Activated CD4-positive, alpha-beta T cell treated with anti-CD3 and anti-CD28 coated beads, Interleukin-2, amount 10 ng/mL, durations not matched to agents 24 days and 14 days (primary cell): ENCODE results near the gene GCN1. TPM values are rescaled to one million over a fixed set of nuclear protein-coding genes. Genes with fewer than 3 reads are reported as not detected.

Experiments
- DNase-seq: peaks from one replicate; pipeline ENCODE4 v3.0.0; 2022
- H3K27ac Mint-ChIP-seq: one replicate; pipeline ENCODE4 v1.8.0; 2022; ENCODE audit warnings: mild to moderate bottlenecking, mixed read lengths
- H3K27me3 Mint-ChIP-seq: one replicate; pipeline ENCODE4 v1.8.0; 2022; ENCODE audit warnings: mixed read lengths
- H3K36me3 Mint-ChIP-seq: one replicate; pipeline ENCODE4 v1.8.0; 2022; ENCODE audit warnings: low read depth, mild to moderate bottlenecking, mixed read lengths
- H3K4me1 Mint-ChIP-seq: one replicate; pipeline ENCODE4 v1.8.0; 2021; ENCODE audit warnings: mixed read lengths
- H3K4me3 Mint-ChIP-seq: one replicate; pipeline ENCODE4 v1.8.0; 2022; ENCODE audit warnings: mild to moderate bottlenecking, moderate library complexity, mixed read lengths
- H3K9me3 Mint-ChIP-seq: one replicate; pipeline ENCODE4 v1.8.0; 2021; ENCODE audit warnings: mixed read lengths
- intact Hi-C: fragments of 100-400 bp; cut with micrococcal nuclease; formaldehyde crosslinking; loops from one replicate; pipeline ENCODE4 v1.15.1; 2023
- total RNA-seq: library from RNA; stranded (reverse); gene quantifications from 2 replicates; pipeline ENCODE4 v1.2.3, GENCODE V29; 2022

Gene GCN1
- total RNA-seq, 1 donor from 2014 or later = 169 TPM

- peaks cover 3% of the 10 kb centered on the region for H3K4me1 Mint-ChIP-seq
- peaks cover 44% of the 10 kb centered on the region for H3K36me3 Mint-ChIP-seq
- DNase-seq = no peak
- no peaks in the 10 kb centered on the region for H3K27me3 Mint-ChIP-seq
- no peak overlapping the region for H3K27ac Mint-ChIP-seq
- no peak overlapping the region for H3K4me3 Mint-ChIP-seq
- intact Hi-C loops = no loop called here
- no peaks in the 10 kb centered on the region for H3K9me3 Mint-ChIP-seq
Measured at GRCh38 chr12:120167529-120168095, 26.9 kb downstream of the GCN1 start.

- intact Hi-C loops = no loop called here
- H3K36me3 Mint-ChIP-seq = peaks cover 52% of the 10 kb centered on the region
Measured at GRCh38 chr12:120164293-120164692, 30.2 kb downstream of the GCN1 start.

GRCh38 chr12:120162763-120163162 lies 31.8 kb downstream of the GCN1 start:
- H3K4me3 Mint-ChIP-seq = no peak overlapping the region
- H3K27ac Mint-ChIP-seq = no peak overlapping the region
- intact Hi-C loops = no loop called here
- no peaks in the 10 kb centered on the region for H3K9me3 Mint-ChIP-seq
- peaks cover 51% of the 10 kb centered on the region for H3K36me3 Mint-ChIP-seq
- no peak for DNase-seq
- no peaks in the 10 kb centered on the region for H3K27me3 Mint-ChIP-seq
- H3K4me1 Mint-ChIP-seq = no peaks in the 10 kb centered on the region

More at GRCh38 chr12:120164293-120164692, 30.2 kb downstream of the GCN1 start:
- DNase-seq = no peak
- Mint-ChIP-seq H3K9me3 (no peaks in the 10 kb centered on the region), H3K4me3 (no peak overlapping the region), H3K4me1 (no peaks in the 10 kb centered on the region), H3K27ac (no peak overlapping the region), H3K27me3 (no peaks in the 10 kb centered on the region)

DNA sequence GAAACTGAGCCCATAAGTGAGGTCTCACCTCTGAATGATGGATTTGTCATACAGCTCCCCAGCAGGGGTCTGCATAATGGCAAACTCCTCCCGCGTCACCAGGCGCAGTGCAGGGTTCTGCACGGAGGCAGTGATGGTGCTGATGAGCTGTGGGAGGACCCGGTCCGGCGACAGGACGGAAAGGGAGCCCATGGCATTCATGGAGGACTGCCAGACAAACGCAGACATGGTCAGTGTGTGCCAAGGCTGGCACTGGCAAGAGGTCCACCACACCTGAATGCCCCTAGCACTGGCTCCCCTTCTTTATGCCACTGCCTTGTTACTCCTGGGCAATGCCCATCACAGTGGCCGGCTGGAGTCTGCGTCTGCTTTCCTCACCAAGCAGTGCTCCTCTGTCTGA lies 32.7 kb downstream of the GCN1 start:
- Mint-ChIP-seq H3K36me3 (peaks cover 58% of the 10 kb centered on the region), H3K4me3 (no peak overlapping the region), H3K4me1 (no peaks in the 10 kb centered on the region), H3K27me3 (no peaks in the 10 kb centered on the region), H3K27ac (no peak overlapping the region), H3K9me3 (no peaks in the 10 kb centered on the region)
- no peak for DNase-seq
- intact Hi-C loops = no loop called here

GRCh38 chr12:120159509-120160237 lies 34.8 kb downstream of the GCN1 start:
- intact Hi-C loops = no loop called here
- Mint-ChIP-seq H3K27me3 (no peaks in the 10 kb centered on the region), H3K9me3 (no peaks in the 10 kb centered on the region), H3K36me3 (peaks cover 72% of the 10 kb centered on the region), H3K4me3 (no peak overlapping the region), H3K4me1 (no peaks in the 10 kb centered on the region), H3K27ac (no peak overlapping the region)
- DNase-seq = no peak

DNA sequence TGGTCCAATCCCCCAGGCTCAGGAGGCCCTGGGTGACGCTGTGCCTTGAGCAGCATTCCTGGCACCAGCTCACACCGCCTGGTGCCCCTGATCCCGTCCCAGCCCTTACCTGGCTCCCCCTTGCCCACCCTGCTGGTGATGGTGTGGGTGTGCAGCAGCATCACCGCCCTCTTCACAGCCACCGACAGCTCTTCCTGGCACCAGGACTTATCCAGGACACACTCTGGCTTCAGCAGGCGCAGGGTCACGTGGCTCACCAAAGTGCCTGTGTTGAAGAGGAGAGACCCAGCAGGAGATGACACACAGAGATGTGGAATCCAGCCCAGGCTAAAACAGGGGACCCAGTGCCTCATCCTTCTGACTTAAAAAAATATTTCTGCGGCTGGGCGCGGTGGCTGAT lies 36.2 kb downstream of the GCN1 start:
- no peaks in the 10 kb centered on the region for H3K27me3 Mint-ChIP-seq
- intact Hi-C loops = no loop called here

GRCh38 chr12:120157678-120158077 lies 36.8 kb downstream of the GCN1 start:
- Mint-ChIP-seq H3K36me3 (peaks cover 73% of the 10 kb centered on the region), H3K4me3 (no peak overlapping the region)

More for the DNA sequence above, 36.2 kb downstream of the GCN1 start:
- DNase-seq = no peak
- Mint-ChIP-seq H3K9me3 (no peaks in the 10 kb centered on the region), H3K36me3 (peaks cover 71% of the 10 kb centered on the region), H3K4me1 (no peaks in the 10 kb centered on the region), H3K27ac (no peak overlapping the region), H3K4me3 (no peak overlapping the region)

GRCh38 chr12:120156315-120157259 lies 37.9 kb downstream of the GCN1 start:
- Mint-ChIP-seq H3K4me1 (no peaks in the 10 kb centered on the region), H3K9me3 (no peaks in the 10 kb centered on the region), H3K27me3 (no peaks in the 10 kb centered on the region), H3K27ac (no peak overlapping the region), H3K4me3 (no peak overlapping the region), H3K36me3 (peaks cover 68% of the 10 kb centered on the region)
- intact Hi-C loops = no loop called here
- no peak for DNase-seq

More at GRCh38 chr12:120157678-120158077, 36.8 kb downstream of the GCN1 start:
- H3K9me3 Mint-ChIP-seq = no peaks in the 10 kb centered on the region
- H3K4me1 Mint-ChIP-seq = no peaks in the 10 kb centered on the region
- no peak for DNase-seq
- H3K27ac Mint-ChIP-seq = no peak overlapping the region
- intact Hi-C loops = no loop called here
- H3K27me3 Mint-ChIP-seq = no peaks in the 10 kb centered on the region

DNA sequence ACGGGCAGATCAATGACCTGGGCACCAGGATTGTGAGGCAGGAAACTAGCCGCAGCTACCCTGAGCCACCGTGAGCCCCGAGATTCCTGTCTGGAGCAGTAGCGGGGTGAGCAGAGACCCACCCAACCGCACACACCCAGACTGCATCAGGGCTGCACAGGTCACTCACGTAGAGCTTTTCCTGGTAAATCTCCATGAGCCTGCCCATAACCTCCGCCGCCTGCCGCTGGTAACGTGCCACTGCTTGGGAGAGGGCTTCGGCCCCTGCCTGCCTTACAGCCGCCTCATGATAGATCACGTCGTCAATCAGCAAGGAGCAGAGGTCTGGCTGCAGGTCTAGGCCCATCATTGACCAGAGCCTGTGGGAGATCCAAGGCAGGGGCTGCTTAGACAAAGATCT lies 39.4 kb downstream of the GCN1 start:
- no peak for DNase-seq
- H3K9me3 Mint-ChIP-seq = no peaks in the 10 kb centered on the region
- H3K27me3 Mint-ChIP-seq = no peaks in the 10 kb centered on the region
- H3K4me1 Mint-ChIP-seq = no peaks in the 10 kb centered on the region
- H3K27ac Mint-ChIP-seq = no peak overlapping the region
- peaks cover 65% of the 10 kb centered on the region for H3K36me3 Mint-ChIP-seq
- intact Hi-C loops = no loop called here
- no peak overlapping the region for H3K4me3 Mint-ChIP-seq

DNA sequence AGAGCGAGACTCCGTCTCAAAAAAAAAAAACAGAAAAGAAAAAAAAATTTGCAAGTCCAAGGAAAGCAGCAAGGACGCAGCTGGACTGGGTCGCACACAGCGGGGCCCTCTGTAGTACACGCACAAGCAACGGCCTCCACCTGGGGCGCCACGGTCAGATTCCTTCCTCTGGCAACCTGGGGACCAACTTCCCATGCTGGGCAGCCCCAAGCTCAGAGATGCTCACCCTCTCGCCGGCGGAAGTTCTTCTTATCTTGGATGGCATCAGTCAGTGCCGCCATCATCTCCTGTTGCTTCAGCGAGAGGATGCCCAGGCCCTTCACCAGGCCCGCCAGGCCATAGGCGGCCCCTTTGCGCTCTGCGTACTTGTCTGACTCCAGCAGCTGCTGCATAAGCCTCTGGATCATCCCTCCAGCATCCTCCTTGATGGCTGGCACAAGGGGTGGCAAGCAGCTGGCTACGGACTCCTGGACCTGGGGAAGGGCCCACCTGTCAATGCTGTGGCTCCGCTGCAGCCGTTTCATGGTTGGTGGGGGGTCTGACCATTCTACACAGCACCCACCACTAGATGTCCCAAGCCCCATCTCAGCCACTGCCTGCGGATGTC lies 43.5 kb downstream of the GCN1 start:
- no peaks in the 10 kb centered on the region for H3K27me3 Mint-ChIP-seq
- H3K27ac Mint-ChIP-seq = no peak overlapping the region
- H3K4me3 Mint-ChIP-seq = no peak overlapping the region
- DNase-seq = no peak
- intact Hi-C loops = no loop called here
- H3K9me3 Mint-ChIP-seq = no peaks in the 10 kb centered on the region
- peaks cover 61% of the 10 kb centered on the region for H3K36me3 Mint-ChIP-seq
- H3K4me1 Mint-ChIP-seq = peaks cover 3% of the 10 kb centered on the region

- Mint-ChIP-seq H3K27ac (no peak overlapping the region), H3K4me1 (peaks cover 3% of the 10 kb centered on the region), H3K9me3 (no peaks in the 10 kb centered on the region), H3K27me3 (no peaks in the 10 kb centered on the region), H3K4me3 (no peak overlapping the region), H3K36me3 (peaks cover 64% of the 10 kb centered on the region)
- intact Hi-C loops = no loop called here
- no peak for DNase-seq
Measured at GRCh38 chr12:120148011-120148410, 46.5 kb downstream of the GCN1 start.

- H3K36me3 Mint-ChIP-seq = peaks cover 75% of the 10 kb centered on the region
- no peaks in the 10 kb centered on the region for H3K9me3 Mint-ChIP-seq
- peaks cover 3% of the 10 kb centered on the region for H3K4me1 Mint-ChIP-seq
- intact Hi-C loops = no loop called here
- no peaks in the 10 kb centered on the region for H3K27me3 Mint-ChIP-seq
- H3K27ac Mint-ChIP-seq = no peak overlapping the region
- no peak for DNase-seq
- H3K4me3 Mint-ChIP-seq = no peak overlapping the region
Measured at GRCh38 chr12:120145164-120145563, 49.4 kb downstream of the GCN1 start.

GRCh38 chr12:120144215-120144614 lies 50.3 kb downstream of the GCN1 start:
- H3K4me3 Mint-ChIP-seq = no peak overlapping the region
- no peaks in the 10 kb centered on the region for H3K27me3 Mint-ChIP-seq
- H3K27ac Mint-ChIP-seq = no peak overlapping the region
- no peaks in the 10 kb centered on the region for H3K9me3 Mint-ChIP-seq
- no peak for DNase-seq
- peaks cover 3% of the 10 kb centered on the region for H3K4me1 Mint-ChIP-seq
- intact Hi-C loops = no loop called here
- H3K36me3 Mint-ChIP-seq = peaks cover 78% of the 10 kb centered on the region
